DMS153 treated with DMSO at 0.1 percent for 48 hours (cell line): Measurements from ENCODE around the gene CAV3.

ENCODE experiments used
- DNase-seq: peaks from one replicate; lab custom pipeline; 2025; ENCODE audit not compliant: unreplicated experiment; lab: John Stamatoyannopoulos, UW

CAV3 gene

GRCh38 chr3:8784676-8785435, 51.3 kb downstream of the CAV3 start:
- no peak for DNase-seq

GRCh38 chr3:8790529-8790928, 56.9 kb downstream of the CAV3 start:
- DNase-seq = no peak

- DNase-seq = no peak
Measured at GRCh38 chr3:8793242-8793641, 59.6 kb downstream of the CAV3 start.

GRCh38 chr3:8794247-8794646, 60.6 kb downstream of the CAV3 start:
- DNase-seq = no peak
